LHCN-M2 (cell line): Measurements from ENCODE around the gene MPRIP. TPM values are rescaled to one million over a fixed set of nuclear protein-coding genes. Genes with fewer than 3 reads are reported as not detected.
"Not testable (repeated sequence)": the region's sequence is repeated elsewhere in the genome, so short reads cannot be mapped to it uniquely, and the experiment has no call there.

ENCODE experiments used
- DNase-seq: peaks from one replicate; pipeline ENCODE4 v3.0.0-alpha.2; 2012; ENCODE audit warnings: low read depth
- polyA plus RNA-seq: library from polyadenylated mRNA; unstranded; fragments of >200 nt; gene quantifications from one replicate; pipeline ENCODE4 v1.2.1, GENCODE V29; 2012; ENCODE audit warnings: missing spikeins
- total RNA-seq: library from RNA; depleted of rRNA; stranded (reverse); fragments of >200 nt; gene quantifications from 2 replicates; pipeline ENCODE4 v1.2.3, GENCODE V29; 2014; rRNA removed

Gene MPRIP
- 198 and 224 TPM in 2 replicates for total RNA-seq
- polyA plus RNA-seq, result 296 TPM

- no peak for DNase-seq
Measured at GRCh38 chr17:17042384-17042736, at the start of gene MPRIP. Gene MPRIP (plus strand): TSS chr17:17042457. CDS start chr17:17042849, 392 bp downstream.

- DNase-seq, result no peak
Measured at GRCh38 chr17:16994631-16995030, 47.6 kb upstream of the MPRIP start.

- no peak for DNase-seq
Measured at GRCh38 chr17:16995930-16996329, 46.3 kb upstream of the MPRIP start.

GRCh38 chr17:16996726-16997125 is 45.5 kb upstream of the MPRIP start:
- not testable (repeated sequence) for DNase-seq

- no peak for DNase-seq
Measured at GRCh38 chr17:16997514-16998429, 44.5 kb upstream of the MPRIP start.

- no peak for DNase-seq
Measured at GRCh38 chr17:16999931-17000625, 42.2 kb upstream of the MPRIP start.

GRCh38 chr17:17001076-17001777 is 41.0 kb upstream of the MPRIP start:
- DNase-seq, result no peak

- DNase-seq, result peak; percentile 53
Measured at GRCh38 chr17:17001874-17002520, 40.3 kb upstream of the MPRIP start.

- DNase-seq, result not testable (repeated sequence)
Measured at GRCh38 chr17:17002731-17003715, 39.2 kb upstream of the MPRIP start.

- DNase-seq, result no peak
Measured at GRCh38 chr17:17004251-17004996, 37.8 kb upstream of the MPRIP start.

- DNase-seq, result not testable (repeated sequence)
Measured at GRCh38 chr17:17004997-17005614, 37.2 kb upstream of the MPRIP start.

- DNase-seq, result not testable (repeated sequence)
Measured at GRCh38 chr17:17007891-17008290, 34.4 kb upstream of the MPRIP start.

- DNase-seq, result not testable (repeated sequence)
Measured at GRCh38 chr17:17008621-17009397, 33.4 kb upstream of the MPRIP start.

GRCh38 chr17:17009972-17010371 is 32.3 kb upstream of the MPRIP start:
- DNase-seq, result not testable (repeated sequence)

- not testable (repeated sequence) for DNase-seq
Measured at GRCh38 chr17:17010545-17011034, 31.7 kb upstream of the MPRIP start.

- peak; percentile 86 for DNase-seq
Measured at GRCh38 chr17:17011043-17011907, 31.0 kb upstream of the MPRIP start.
